Measurements from ENCODE around the gene MBNL1.

MBNL1 gene

GRCh38 chr3:152322756-152323155 lies 54.0 kb downstream of the MBNL1 start:
- Mint-ChIP-seq H3K4me1 (no peaks in the 10 kb centered on the region), H3K36me3 (ENCODE audit: low read depth) (peaks cover 14% of the 10 kb centered on the region), H3K4me3 (no peak overlapping the region), H3K9me3 (peaks cover 13% of the 10 kb centered on the region), H3K27ac (no peak overlapping the region), H3K27me3 (ENCODE audit: low read depth, poor library complexity) (no peaks in the 10 kb centered on the region)
- TF ChIP-seq CTCF (IDR thresholded peaks at IDR 0.05), result no peak
- DNase-seq, result no peak

GRCh38 chr3:152323834-152324233 lies 55.1 kb downstream of the MBNL1 start:
- TF ChIP-seq CTCF (IDR thresholded peaks at IDR 0.05), result no peak
- Mint-ChIP-seq H3K27ac (no peak overlapping the region), H3K27me3 (ENCODE audit: low read depth, poor library complexity) (no peaks in the 10 kb centered on the region), H3K4me1 (no peaks in the 10 kb centered on the region), H3K4me3 (no peak overlapping the region), H3K9me3 (peaks cover 13% of the 10 kb centered on the region), H3K36me3 (ENCODE audit: low read depth) (peaks cover 14% of the 10 kb centered on the region)
- no peak for DNase-seq

GRCh38 chr3:152325136-152325535 lies 56.4 kb downstream of the MBNL1 start:
- H3K9me3 Mint-ChIP-seq, result peaks cover 13% of the 10 kb centered on the region
- no peak for DNase-seq
- no peak for TF ChIP-seq CTCF (IDR thresholded peaks at IDR 0.05)
- no peaks in the 10 kb centered on the region for H3K27me3 Mint-ChIP-seq (ENCODE audit: low read depth, poor library complexity)
- peaks cover 14% of the 10 kb centered on the region for H3K36me3 Mint-ChIP-seq (ENCODE audit: low read depth)
- no peak overlapping the region for H3K4me3 Mint-ChIP-seq
- no peaks in the 10 kb centered on the region for H3K4me1 Mint-ChIP-seq
- no peak overlapping the region for H3K27ac Mint-ChIP-seq

GRCh38 chr3:152327203-152327602 lies 58.5 kb downstream of the MBNL1 start:
- H3K9me3 Mint-ChIP-seq, result peaks cover 13% of the 10 kb centered on the region
- no peak for TF ChIP-seq CTCF (IDR thresholded peaks at IDR 0.05)
- H3K4me3 Mint-ChIP-seq, result no peak overlapping the region
- peaks cover 3% of the 10 kb centered on the region for H3K27me3 Mint-ChIP-seq (ENCODE audit: low read depth, poor library complexity)
- no peaks in the 10 kb centered on the region for H3K4me1 Mint-ChIP-seq
- no peak for DNase-seq
- H3K27ac Mint-ChIP-seq, result no peak overlapping the region
- peaks cover 14% of the 10 kb centered on the region for H3K36me3 Mint-ChIP-seq (ENCODE audit: low read depth)

GRCh38 chr3:152328841-152329240 lies 60.1 kb downstream of the MBNL1 start:
- DNase-seq, result no peak
- H3K4me3 Mint-ChIP-seq, result no peak overlapping the region
- no peak for TF ChIP-seq CTCF (IDR thresholded peaks at IDR 0.05)
- H3K27me3 Mint-ChIP-seq (ENCODE audit: low read depth, poor library complexity), result peaks cover 3% of the 10 kb centered on the region
- H3K36me3 Mint-ChIP-seq (ENCODE audit: low read depth), result peaks cover 14% of the 10 kb centered on the region
- no peak overlapping the region for H3K27ac Mint-ChIP-seq
- peaks cover 13% of the 10 kb centered on the region for H3K9me3 Mint-ChIP-seq
- H3K4me1 Mint-ChIP-seq, result no peaks in the 10 kb centered on the region

- Mint-ChIP-seq H3K27me3 (ENCODE audit: low read depth, poor library complexity) (peaks cover 3% of the 10 kb centered on the region), H3K27ac (no peak overlapping the region), H3K4me3 (no peak overlapping the region), H3K4me1 (no peaks in the 10 kb centered on the region), H3K9me3 (peaks cover 10% of the 10 kb centered on the region), H3K36me3 (ENCODE audit: low read depth) (peaks cover 12% of the 10 kb centered on the region)
- DNase-seq, result no peak
- no peak for TF ChIP-seq CTCF (IDR thresholded peaks at IDR 0.05)
Observed at GRCh38 chr3:152330559-152330958, 61.8 kb downstream of the MBNL1 start.

Data from nephron progenitor cell (in vitro differentiated cells).